Muscle layer of colon (tissue), 2 donors: Measurements from ENCODE around the gene KLHL18.
A peak's percentile ranks its signal among the peaks of the same experiment; 100 is the strongest.
"Not testable (repeated sequence)": the region's sequence is repeated elsewhere in the genome, so short reads cannot be mapped to it uniquely, and the experiment has no call there.

ENCODE experiments used
- H3K27ac ChIP-seq: one replicate; pipeline ENCODE4 v1.7.0; 2013; ENCODE audit warnings: low read depth, mild to moderate bottlenecking, low read length, moderate library complexity
- H3K27me3 ChIP-seq, 2 donors: one replicate each; pipeline ENCODE4 v1.7.0; 2013; ENCODE audit warnings: low read length in 2 of 2, mild to moderate bottlenecking in 2 of 2; ENCODE audit not compliant: insufficient read depth in 2 of 2, control insufficient read depth in 1 of 2
- H3K36me3 ChIP-seq: one replicate; pipeline ENCODE4 v1.7.0; 2013; ENCODE audit warnings: mild to moderate bottlenecking, low read length; ENCODE audit not compliant: insufficient read depth
- H3K4me1 ChIP-seq: one replicate; pipeline ENCODE4 v1.7.0; 2013; ENCODE audit warnings: mild to moderate bottlenecking, low read length; ENCODE audit not compliant: insufficient read depth
- H3K4me3 ChIP-seq, 2 donors: one replicate each; pipeline ENCODE4 v1.7.0; 2013; ENCODE audit warnings: low read length in 2 of 2, low read depth in 1 of 2, mild to moderate bottlenecking in 1 of 2, moderate library complexity in 1 of 2
- H3K9ac ChIP-seq: one replicate; pipeline ENCODE4 v1.7.0; 2013; ENCODE audit warnings: low read length
- H3K9me3 ChIP-seq: one replicate; pipeline ENCODE4 v1.7.0; 2013; ENCODE audit warnings: mild to moderate bottlenecking, low read length
- donor health status: abdominal sarcoma.
- donor health status: Adenocarcinoma of cecum.

Gene KLHL18

GRCh38 chr3:47280519-47280918 lies 2.2 kb upstream of the KLHL18 start:
- no peaks in the 10 kb centered on the region for H3K36me3 ChIP-seq
- no peak overlapping the region for H3K9ac ChIP-seq
- H3K27me3 ChIP-seq = no peaks in the 10 kb centered on the region
- no peak overlapping the region for H3K27ac ChIP-seq
- H3K4me3 ChIP-seq = no peak overlapping the region
- no peaks in the 10 kb centered on the region for H3K9me3 ChIP-seq
- peaks cover 27% of the 10 kb centered on the region for H3K4me1 ChIP-seq

- Histone ChIP-seq H3K9ac (peak overlapping the region; percentile 65), H3K27me3 (no peaks in the 10 kb centered on the region), H3K9me3 (no peaks in the 10 kb centered on the region), H3K27ac (peak overlapping the region; percentile 80), H3K4me1 (peaks cover 39% of the 10 kb centered on the region), H3K4me3 (peak overlapping the region; percentile 53 to 95), H3K36me3 (peaks cover 6% of the 10 kb centered on the region)
Measured at GRCh38 chr3:47283193-47283537, 421 bp downstream of the KLHL18 start.

GRCh38 chr3:47283591-47284364 lies 1.0 kb downstream of the KLHL18 start:
- Histone ChIP-seq H3K27me3 (no peaks in the 10 kb centered on the region), H3K4me3 (peak overlapping the region; percentile 53 to 95), H3K4me1 (peaks cover 39% of the 10 kb centered on the region), H3K9me3 (no peaks in the 10 kb centered on the region), H3K27ac (peak overlapping the region; percentile 80), H3K9ac (peak overlapping the region; percentile 65), H3K36me3 (peaks cover 12% of the 10 kb centered on the region)

GRCh38 chr3:47288966-47289910 lies 6.5 kb downstream of the KLHL18 start:
- H3K27ac ChIP-seq = no peak overlapping the region

GRCh38 chr3:47291158-47291753 lies 8.5 kb downstream of the KLHL18 start:
- no peak overlapping the region for H3K4me3 ChIP-seq
- no peaks in the 10 kb centered on the region for H3K9me3 ChIP-seq
- H3K27me3 ChIP-seq = no peaks in the 10 kb centered on the region
- H3K36me3 ChIP-seq = peaks cover 20% of the 10 kb centered on the region
- no peak overlapping the region for H3K27ac ChIP-seq
- H3K9ac ChIP-seq = no peak overlapping the region
- peaks cover 6% of the 10 kb centered on the region for H3K4me1 ChIP-seq

More at GRCh38 chr3:47288966-47289910, 6.5 kb downstream of the KLHL18 start:
- Histone ChIP-seq H3K9ac (no peak overlapping the region), H3K27me3 (no peaks in the 10 kb centered on the region), H3K9me3 (no peaks in the 10 kb centered on the region), H3K4me1 (peaks cover 21% of the 10 kb centered on the region), H3K4me3 (no peak overlapping the region), H3K36me3 (peaks cover 20% of the 10 kb centered on the region)

- H3K27ac ChIP-seq, H3K4me3 ChIP-seq, H3K4me1 ChIP-seq, H3K27me3 ChIP-seq, H3K9me3 ChIP-seq, H3K9ac ChIP-seq: not testable (repeated sequence)
- peaks cover 20% of the 10 kb centered on the region for H3K36me3 ChIP-seq
Measured at GRCh38 chr3:47291754-47292420, 9.1 kb downstream of the KLHL18 start.

GRCh38 chr3:47293822-47294221 lies 11.1 kb downstream of the KLHL18 start:
- H3K4me3 ChIP-seq = no peak overlapping the region
- no peaks in the 10 kb centered on the region for H3K9me3 ChIP-seq
- H3K9ac ChIP-seq = no peak overlapping the region
- H3K27me3 ChIP-seq = no peaks in the 10 kb centered on the region
- H3K4me1 ChIP-seq = peaks cover 4% of the 10 kb centered on the region
- H3K36me3 ChIP-seq = peaks cover 7% of the 10 kb centered on the region
- H3K27ac ChIP-seq = no peak overlapping the region

- Histone ChIP-seq H3K4me3 (no peak overlapping the region), H3K4me1 (peaks cover 4% of the 10 kb centered on the region), H3K9me3 (no peaks in the 10 kb centered on the region), H3K36me3 (peaks cover 2% of the 10 kb centered on the region), H3K27ac (no peak overlapping the region), H3K27me3 (no peaks in the 10 kb centered on the region), H3K9ac (no peak overlapping the region)
Measured at GRCh38 chr3:47294392-47294791, 11.6 kb downstream of the KLHL18 start.

- Histone ChIP-seq H3K36me3 (no peaks in the 10 kb centered on the region), H3K9me3 (no peaks in the 10 kb centered on the region), H3K4me1 (peaks cover 4% of the 10 kb centered on the region), H3K27me3 (no peaks in the 10 kb centered on the region), H3K9ac (no peak overlapping the region), H3K4me3 (no peak overlapping the region), H3K27ac (no peak overlapping the region)
Measured at GRCh38 chr3:47295322-47295721, 12.6 kb downstream of the KLHL18 start.

- Histone ChIP-seq H3K9me3 (no peaks in the 10 kb centered on the region), H3K4me1 (peaks cover 4% of the 10 kb centered on the region), H3K27ac (no peak overlapping the region), H3K4me3 (no peak overlapping the region), H3K36me3 (no peaks in the 10 kb centered on the region), H3K9ac (no peak overlapping the region), H3K27me3 (no peaks in the 10 kb centered on the region)
Measured at GRCh38 chr3:47295976-47296375, 13.2 kb downstream of the KLHL18 start.
